Measurements from ENCODE around the gene ORC1.

Gene ORC1

DNA sequence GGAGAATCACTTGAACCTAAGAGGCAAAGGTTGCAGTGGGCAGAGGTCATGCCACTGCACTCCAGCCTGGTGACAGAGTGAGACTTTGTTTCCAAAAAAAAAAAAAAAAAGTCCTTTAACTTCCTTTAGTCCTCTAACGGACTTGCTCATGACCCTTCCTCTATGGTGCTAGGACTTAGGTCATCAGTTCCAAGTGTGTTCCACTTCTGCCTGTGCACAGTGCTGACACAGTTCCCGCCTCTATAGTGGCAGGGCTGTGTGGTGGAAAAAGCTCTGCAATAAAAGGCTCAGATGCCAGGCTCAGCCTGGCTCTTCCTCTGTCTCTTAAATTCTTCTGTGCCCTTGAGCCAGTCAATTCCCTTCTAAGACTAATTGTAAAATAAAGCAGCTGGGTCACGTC is 60.2 kb downstream of the ORC1 start:
- DNase-seq (ENCODE audit: low read depth in 2 of 2): no peak

DNA sequence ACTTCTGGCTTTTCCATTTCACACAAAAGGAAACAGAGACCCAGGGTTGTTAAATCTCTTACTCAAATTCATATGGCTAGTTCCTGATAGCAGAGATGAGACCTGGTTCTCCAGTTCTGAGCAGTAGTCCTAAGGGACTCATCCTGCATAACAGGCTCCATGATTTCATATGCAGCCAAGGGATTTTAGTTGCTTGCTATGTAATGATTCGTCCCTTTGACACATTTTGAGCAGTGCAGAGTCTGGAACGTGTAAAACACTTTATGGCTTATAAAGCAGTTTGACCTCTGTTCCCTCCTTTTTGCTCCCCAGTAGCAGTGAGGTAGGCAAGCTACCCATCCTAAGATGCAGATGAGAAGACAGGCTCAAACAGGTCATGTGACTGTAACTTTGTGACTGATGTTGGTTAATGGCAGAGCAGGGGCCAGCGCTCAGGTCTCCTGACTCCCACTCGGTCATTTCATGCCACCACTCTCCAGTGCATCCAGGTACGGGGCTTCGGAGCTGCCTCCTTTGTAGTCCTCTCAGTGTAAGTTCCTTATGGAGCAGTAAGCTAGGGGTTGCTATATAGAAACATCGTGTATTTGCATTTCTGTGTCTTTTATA is 62.5 kb downstream of the ORC1 start:
- DNase-seq (ENCODE audit: low read depth in 2 of 2): no peak

- DNase-seq (ENCODE audit: low read depth in 2 of 2): no peak
Observed at GRCh38 chr1:52337439-52337838, 66.8 kb downstream of the ORC1 start.

DNA sequence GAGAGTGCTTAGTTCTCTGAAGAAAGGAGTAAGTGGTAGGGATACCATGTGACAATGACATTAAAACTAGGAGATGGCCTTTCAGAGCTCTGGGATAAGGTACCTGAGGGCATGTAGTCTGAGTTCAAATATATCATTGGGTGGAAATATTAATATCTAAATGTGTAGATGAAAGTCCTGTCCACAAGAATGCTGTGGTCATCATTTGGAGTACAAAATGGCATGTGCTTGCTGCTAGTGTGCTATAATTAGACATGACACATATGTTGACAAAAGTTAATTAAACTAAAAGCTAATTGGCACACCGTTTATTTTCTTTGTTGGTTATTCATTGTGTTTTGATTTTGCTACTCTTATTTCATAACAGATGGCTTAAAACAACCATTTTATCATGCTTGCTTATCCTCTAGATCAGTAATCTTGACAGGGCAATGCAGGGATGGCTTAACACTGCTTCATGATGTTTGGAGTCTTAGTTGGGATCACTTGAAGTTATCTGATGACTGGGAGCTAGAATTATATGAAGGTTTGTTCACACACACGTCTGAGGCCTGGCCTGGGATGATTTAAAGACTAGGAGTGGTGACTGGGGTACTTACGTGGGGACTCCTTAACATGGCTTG is 69.2 kb downstream of the ORC1 start:
- no peak for DNase-seq (ENCODE audit: low read depth in 2 of 2)

- DNase-seq (ENCODE audit: low read depth in 2 of 2): no peak
Observed at GRCh38 chr1:52332411-52332810, 71.8 kb downstream of the ORC1 start.

DNA sequence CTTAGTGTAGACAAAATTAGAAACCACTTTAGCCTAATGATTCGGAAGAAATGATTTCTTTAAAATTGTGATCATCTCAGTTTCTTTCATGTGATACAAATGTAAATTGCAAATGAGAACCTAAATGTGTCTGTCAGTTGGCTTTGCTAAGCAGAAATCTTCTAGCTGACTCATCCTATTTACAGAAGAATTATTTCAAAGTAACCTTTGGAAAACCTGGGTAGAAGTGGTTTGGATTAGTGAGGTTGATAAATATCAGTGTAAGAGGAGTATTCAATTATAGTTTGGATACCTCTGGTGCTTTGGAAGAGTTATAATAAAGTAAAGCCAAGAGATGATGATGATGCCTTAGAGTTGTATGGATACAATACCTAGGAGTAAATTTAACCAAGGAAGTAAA is 75.6 kb downstream of the ORC1 start:
- no peak for DNase-seq (ENCODE audit: low read depth in 2 of 2)

DNA sequence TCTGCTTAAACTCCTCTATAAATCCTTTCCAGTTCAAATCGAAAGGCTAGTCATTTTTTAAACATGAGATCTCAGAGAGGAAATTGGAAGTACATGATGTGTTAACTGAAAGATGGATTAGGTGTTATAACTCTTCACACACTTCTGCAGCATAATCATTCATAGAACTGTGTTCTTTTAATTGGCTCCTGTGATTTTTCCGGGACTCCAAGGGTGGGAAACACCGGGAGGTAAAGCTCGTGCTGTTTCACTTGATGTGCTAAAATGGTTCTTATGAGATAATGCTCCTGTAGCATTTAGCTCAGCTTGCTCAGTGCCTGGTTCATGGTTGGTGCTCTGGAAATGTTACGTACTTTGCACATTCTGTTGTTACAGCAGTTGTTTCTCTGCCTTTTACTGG is 78.4 kb downstream of the ORC1 start:
- DNase-seq (ENCODE audit: low read depth in 2 of 2): no peak

GRCh38 chr1:52323731-52324130 is 80.5 kb downstream of the ORC1 start:
- DNase-seq (ENCODE audit: low read depth in 2 of 2): no peak

All from activated CD8-positive, alpha-beta memory T cell treated with anti-CD3 and anti-CD28 coated beads for 4 hours (primary cell).